Smooth muscle cell (in vitro differentiated cells): ENCODE data around the gene MT1X. TPM values are rescaled to one million over a fixed set of nuclear protein-coding genes. Genes with fewer than 3 reads are reported as not detected.
"Not testable (repeated sequence)": the region's sequence is repeated elsewhere in the genome, so short reads cannot be mapped to it uniquely, and the experiment has no call there.

Experiments
- DNase-seq: peaks from one replicate; lab custom pipeline; 2025; ENCODE audit not compliant: unreplicated experiment; lab: John Stamatoyannopoulos, UW
- H2AFZ ChIP-seq: fragments of 200-600 bp; sonication (generic); 2 replicates; pipeline ENCODE4 v1.6.0; 2016; ENCODE audit warnings: antibody characterized with exemption, low read depth, mild to moderate bottlenecking
- H3F3A ChIP-seq: fragments of 200-600 bp; sonication (generic); 2 replicates; pipeline ENCODE4 v1.6.0; 2017; ENCODE audit warnings: antibody characterized with exemption, low read depth
- H3K27ac ChIP-seq: fragments of 200-600 bp; sonication (generic); 2 replicates; pipeline ENCODE4 v1.5.1; 2016; ENCODE audit warnings: low read depth, mild to moderate bottlenecking
- H3K27me3 ChIP-seq: fragments of 200-600 bp; sonication (generic); 2 replicates; pipeline ENCODE4 v1.6.1; 2016; ENCODE audit warnings: low read depth, mild to moderate bottlenecking
- H3K36me3 ChIP-seq: fragments of 200-600 bp; sonication (generic); 2 replicates; pipeline ENCODE4 v1.5.1; 2016; ENCODE audit warnings: low read depth
- H3K4me1 ChIP-seq: fragments of 200-600 bp; sonication (generic); 2 replicates; pipeline ENCODE4 v1.5.1; 2016; ENCODE audit warnings: low read depth
- H3K4me2 ChIP-seq: fragments of 200-600 bp; sonication (generic); 2 replicates; pipeline ENCODE4 v1.6.0; 2016; ENCODE audit warnings: mild to moderate bottlenecking
- H3K4me3 ChIP-seq: fragments of 200-600 bp; sonication (generic); 2 replicates; pipeline ENCODE4 v1.5.1; 2016; ENCODE audit warnings: mild to moderate bottlenecking
- H3K79me2 ChIP-seq: fragments of 200-600 bp; sonication (generic); 2 replicates; pipeline ENCODE4 v1.6.0; 2016; ENCODE audit warnings: low read depth, mild to moderate bottlenecking
- H3K9ac ChIP-seq: fragments of 200-600 bp; sonication (generic); 2 replicates; pipeline ENCODE4 v1.6.0; 2016; ENCODE audit warnings: low read depth
- H3K9me3 ChIP-seq: fragments of 200-600 bp; sonication (generic); replicated peaks from 2 replicates; pipeline ENCODE4 v1.5.1; 2016; ENCODE audit warnings: low read depth
- H4K20me1 ChIP-seq: fragments of 200-600 bp; sonication (generic); 2 replicates; pipeline ENCODE4 v1.6.0; 2016; ENCODE audit warnings: low read depth
- CTCF ChIP-seq: fragments of 200-600 bp; sonication (generic); IDR thresholded peaks from 2 replicates; pipeline ENCODE4 v1.5.1; 2017; ENCODE audit warnings: borderline replicate concordance, mild to moderate bottlenecking, antibody characterized with exemption; ENCODE audit not compliant: insufficient read depth, poor library complexity, severe bottlenecking
- WGBS: methylation state at CpG from one replicate; pipeline ENCODE4 v1.1.7; 2016; ENCODE audit warnings: low lambda C conversion rate; 5-methylcytosine and 5-hydroxymethylcytosine counted together
- polyA plus RNA-seq: library from polyadenylated mRNA; unstranded; fragments of >200 nt; fragmentation: Nextera tagmentation; extraction: Ambion mirVana; gene quantifications from 2 replicates; pipeline ENCODE4 v1.2.1, GENCODE V29; 2016
- total RNA-seq: library from RNA; depleted of rRNA; stranded (reverse); fragments of >200 nt; gene quantifications from 2 replicates; pipeline ENCODE4 v1.2.3, GENCODE V29; 2014

MT1X gene
- total and polyA plus RNA-seq, 2 experiments from 2014 or later: 0.76 to 11.7 TPM

- Histone ChIP-seq H3K27ac (no peak overlapping the region), H3K4me2 (peak overlapping the region; percentile 86), H2AFZ (no peak overlapping the region), H3K4me1 (peaks cover 12% of the 10 kb centered on the region), H3K4me3 (peak overlapping the region; percentile 48), H3K36me3 (no peaks in the 10 kb centered on the region), H3F3A (no peaks in the 10 kb centered on the region), H4K20me1 (no peaks in the 10 kb centered on the region), H3K9me3 (no peaks in the 10 kb centered on the region), H3K27me3 (peaks cover 71% of the 10 kb centered on the region), H3K9ac (no peak overlapping the region), H3K79me2 (no peaks in the 10 kb centered on the region)
- TF ChIP-seq CTCF: no peak
- DNase-seq: no peak
- WGBS: 41% methylated on average over 10 of the region's 10 CpGs
Measured at GRCh38 chr16:56658327-56658875, 23.9 kb upstream of the MT1X start.

GRCh38 chr16:56662357-56663354 lies 19.6 kb upstream of the MT1X start:
- H3K9me3 ChIP-seq: no peaks in the 10 kb centered on the region
- no peak for TF ChIP-seq CTCF
- no peak overlapping the region for H3K9ac ChIP-seq
- no peaks in the 10 kb centered on the region for H3K36me3 ChIP-seq
- H4K20me1 ChIP-seq: no peaks in the 10 kb centered on the region
- H3K27me3 ChIP-seq: peaks cover 100% of the 10 kb centered on the region
- H3K4me3 ChIP-seq: no peak overlapping the region
- H3K79me2 ChIP-seq: no peaks in the 10 kb centered on the region
- H2AFZ ChIP-seq: no peak overlapping the region
- H3F3A ChIP-seq: no peaks in the 10 kb centered on the region
- peaks cover 5% of the 10 kb centered on the region for H3K4me1 ChIP-seq
- H3K27ac ChIP-seq: no peak overlapping the region
- 20% methylated on average over 30 of the region's 48 CpGs for WGBS
- peak overlapping the region; percentile 57 for H3K4me2 ChIP-seq
- no peak for DNase-seq

GRCh38 chr16:56664506-56664905 lies 17.8 kb upstream of the MT1X start:
- Histone ChIP-seq H3K4me2 (no peak overlapping the region), H3K27me3 (peaks cover 100% of the 10 kb centered on the region), H2AFZ (no peak overlapping the region)

GRCh38 chr16:56665286-56666261 lies 16.7 kb upstream of the MT1X start:
- not testable (repeated sequence) for H3F3A ChIP-seq, H4K20me1 ChIP-seq, DNase-seq, H2AFZ ChIP-seq, H3K4me2 ChIP-seq, H3K4me1 ChIP-seq, H3K36me3 ChIP-seq, H3K27ac ChIP-seq, H3K79me2 ChIP-seq, H3K9me3 ChIP-seq, H3K4me3 ChIP-seq, H3K9ac ChIP-seq
- 71% methylated on average over 8 of the region's 8 CpGs for WGBS
- H3K27me3 ChIP-seq: peaks cover 100% of the 10 kb centered on the region

More at GRCh38 chr16:56664506-56664905, 17.8 kb upstream of the MT1X start:
- no peak overlapping the region for H3K9ac ChIP-seq
- no peaks in the 10 kb centered on the region for H3K79me2 ChIP-seq
- no peaks in the 10 kb centered on the region for H3K9me3 ChIP-seq
- no peak for DNase-seq
- H3F3A ChIP-seq: no peaks in the 10 kb centered on the region
- H4K20me1 ChIP-seq: no peaks in the 10 kb centered on the region
- H3K4me3 ChIP-seq: no peak overlapping the region
- no peaks in the 10 kb centered on the region for H3K4me1 ChIP-seq
- H3K36me3 ChIP-seq: no peaks in the 10 kb centered on the region
- no peak overlapping the region for H3K27ac ChIP-seq
- TF ChIP-seq CTCF: no peak
- WGBS: 95% methylated on average over 1 of the region's 1 CpG
